HG03457 (cell line): Measurements from ENCODE around the gene RAC2.

Experiments used
- ATAC-seq: cut with Tn5 transposase; IDR thresholded peaks from one replicate; pipeline ENCODE4 v1.9.1; 2021; ENCODE audit warnings: moderate number of reproducible peaks; ENCODE audit not compliant: unreplicated experiment

The RAC2 gene

DNA sequence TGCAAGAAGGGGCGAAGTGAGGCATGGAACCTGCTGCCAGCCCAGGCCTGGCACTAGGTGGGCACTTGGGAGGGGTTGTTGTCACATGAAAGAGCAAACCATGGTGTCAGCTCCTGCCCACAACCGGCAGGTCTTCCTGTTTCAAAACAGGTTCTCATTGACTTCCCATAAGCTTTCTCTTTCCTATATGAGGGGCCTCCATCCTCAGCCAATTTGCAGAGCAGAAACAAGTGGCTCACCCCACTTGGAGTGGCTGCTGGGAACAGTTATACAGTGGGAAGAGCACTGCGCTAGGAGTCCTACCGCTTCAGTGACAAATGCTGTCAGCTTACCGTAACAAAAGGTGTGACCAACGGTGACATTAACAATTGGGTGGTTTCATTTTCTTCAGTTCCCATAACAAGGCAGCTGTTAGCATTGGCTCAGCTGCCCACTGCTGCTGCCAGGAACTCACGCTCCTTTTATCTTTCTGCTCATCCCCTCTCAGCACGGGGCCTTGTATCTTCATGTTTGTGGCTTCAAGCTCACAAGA, 21.6 kb downstream of the RAC2 start:
- no peak for ATAC-seq

DNA sequence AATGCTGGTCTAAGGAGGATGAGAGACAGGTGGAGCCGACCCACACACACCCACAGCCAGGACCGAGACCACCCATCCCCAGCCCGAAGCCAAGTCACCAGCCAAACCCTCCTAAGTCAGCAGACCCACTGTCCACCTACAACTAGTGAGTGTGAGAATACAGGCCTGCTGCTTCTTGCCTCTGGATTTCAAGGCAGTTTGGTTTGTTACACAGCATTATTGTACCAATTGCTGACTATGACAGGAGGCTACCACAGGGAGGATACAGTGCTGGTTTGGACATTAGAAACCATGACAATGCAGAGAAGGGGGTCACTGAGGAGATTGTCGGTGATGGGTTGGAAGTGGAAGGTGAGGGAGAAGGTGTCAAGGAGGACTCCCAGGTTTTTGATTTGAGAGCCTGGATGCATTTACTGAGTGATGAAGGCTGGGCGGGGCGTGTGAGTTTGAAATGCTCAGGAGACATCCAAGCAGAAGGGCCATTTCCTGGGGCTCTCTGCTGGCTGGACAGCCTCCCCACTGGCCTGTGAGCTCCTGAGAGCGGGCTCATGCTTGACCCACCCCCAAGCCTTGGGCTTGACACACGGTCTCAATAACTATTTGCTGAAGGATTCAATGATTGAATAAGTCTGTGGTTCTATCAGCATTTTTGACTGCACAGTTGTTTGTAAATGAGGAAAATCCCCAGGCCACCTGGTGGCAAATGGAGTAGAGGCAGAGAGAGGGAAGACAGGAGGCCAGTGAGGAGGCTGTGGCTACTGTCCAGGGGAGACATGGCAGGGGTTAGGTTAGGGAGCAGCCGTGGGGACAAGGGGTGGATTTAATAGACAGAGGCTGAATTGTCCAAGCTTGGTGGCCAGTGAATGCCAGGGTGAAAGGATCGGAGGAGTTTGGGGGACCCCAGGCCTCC, 22.4 kb downstream of the RAC2 start:
- ATAC-seq, result no peak

- ATAC-seq, result no peak
Observed at GRCh38 chr22:37220543-37220981, 23.5 kb downstream of the RAC2 start.

- ATAC-seq, result peak; percentile 5
Observed at GRCh38 chr22:37219533-37219932, 24.5 kb downstream of the RAC2 start.

GRCh38 chr22:37218771-37219411, 25.2 kb downstream of the RAC2 start:
- ATAC-seq, result peak; percentile 47

GRCh38 chr22:37218399-37218770, 25.7 kb downstream of the RAC2 start:
- no peak for ATAC-seq

DNA sequence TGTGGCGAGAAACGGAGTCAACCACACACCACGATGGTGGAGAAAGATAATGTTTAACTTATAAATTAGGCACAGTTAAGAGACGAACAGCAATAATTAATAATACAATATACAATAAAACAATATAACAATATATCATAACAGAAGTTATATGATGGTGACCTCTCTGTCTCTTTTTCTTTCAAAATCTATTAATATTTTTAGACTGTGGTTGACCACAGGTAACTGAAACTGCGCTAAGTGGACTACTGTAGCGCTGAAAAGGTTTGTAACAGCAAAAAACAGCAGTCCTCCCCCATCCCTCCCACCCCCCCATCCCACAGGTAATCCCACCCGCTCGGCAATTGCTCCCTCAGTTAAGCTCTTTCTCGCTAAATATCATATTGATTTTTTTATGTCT, 28.2 kb downstream of the RAC2 start:
- ATAC-seq, result no peak

- ATAC-seq, result no peak
Observed at GRCh38 chr22:37214731-37215030, 29.4 kb downstream of the RAC2 start.

- no peak for ATAC-seq
Observed at GRCh38 chr22:37213941-37214730, 29.9 kb downstream of the RAC2 start.

- no peak for ATAC-seq
Observed at GRCh38 chr22:37213218-37213855, 30.7 kb downstream of the RAC2 start.

DNA sequence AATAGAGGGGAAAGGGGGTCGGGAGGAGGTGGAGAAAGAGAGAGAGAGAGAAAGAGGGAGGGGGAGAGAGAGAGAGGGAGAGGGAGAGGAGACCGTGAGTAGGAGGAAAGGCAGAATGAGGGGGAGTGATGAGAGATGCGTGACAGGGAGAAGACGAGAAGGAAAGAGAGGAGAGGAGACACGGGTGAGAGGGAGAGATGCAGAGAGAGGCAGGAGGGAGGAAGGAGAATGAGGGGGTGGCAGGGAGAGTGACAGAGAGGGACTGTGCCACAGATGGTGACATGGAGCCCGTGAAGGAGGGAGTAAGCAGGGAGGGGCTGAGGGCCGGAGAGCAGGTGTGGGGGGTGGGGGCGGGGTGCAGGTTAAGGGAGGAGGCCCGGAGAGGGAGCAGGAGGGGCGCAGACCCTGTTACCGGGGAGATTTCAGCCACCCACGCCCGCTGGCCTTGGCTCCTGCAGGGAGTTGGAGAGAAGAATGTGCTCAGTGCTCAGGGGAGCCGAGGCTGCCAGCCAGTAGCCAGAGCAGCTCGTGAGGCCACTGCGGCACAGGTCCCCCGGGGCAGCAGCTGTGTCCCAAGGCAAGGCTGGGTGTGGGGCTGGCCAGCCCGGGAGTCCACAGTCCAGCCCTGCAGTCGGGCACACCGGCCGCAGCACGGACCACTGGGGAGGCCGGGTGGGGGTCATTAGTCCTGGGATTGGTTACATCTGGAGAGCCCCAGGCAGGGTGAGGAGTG, 31.7 kb downstream of the RAC2 start, which contains the start of gene SSTR3:
SSTR3 (minus strand) TSS at position 304 of the 733 bp plus-strand sequence. CDS start 4,674 bp downstream, outside the sequence.
- ATAC-seq, result no peak

DNA sequence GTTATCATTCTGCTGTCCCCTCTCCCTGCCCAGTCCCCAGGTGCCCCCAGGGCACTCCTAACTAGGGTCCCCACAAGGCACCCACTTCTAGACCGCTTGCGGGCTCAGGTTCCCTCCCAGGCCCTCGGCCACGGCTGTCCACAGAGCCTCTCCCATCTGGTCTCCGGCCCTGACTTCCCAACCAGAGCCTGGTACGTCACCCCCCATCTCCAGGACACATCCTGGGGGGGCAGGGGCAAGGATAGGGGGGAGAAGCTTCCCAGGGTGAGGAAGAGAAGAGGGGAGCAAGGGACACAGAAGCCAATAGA, 32.2 kb downstream of the RAC2 start:
- no peak for ATAC-seq

DNA sequence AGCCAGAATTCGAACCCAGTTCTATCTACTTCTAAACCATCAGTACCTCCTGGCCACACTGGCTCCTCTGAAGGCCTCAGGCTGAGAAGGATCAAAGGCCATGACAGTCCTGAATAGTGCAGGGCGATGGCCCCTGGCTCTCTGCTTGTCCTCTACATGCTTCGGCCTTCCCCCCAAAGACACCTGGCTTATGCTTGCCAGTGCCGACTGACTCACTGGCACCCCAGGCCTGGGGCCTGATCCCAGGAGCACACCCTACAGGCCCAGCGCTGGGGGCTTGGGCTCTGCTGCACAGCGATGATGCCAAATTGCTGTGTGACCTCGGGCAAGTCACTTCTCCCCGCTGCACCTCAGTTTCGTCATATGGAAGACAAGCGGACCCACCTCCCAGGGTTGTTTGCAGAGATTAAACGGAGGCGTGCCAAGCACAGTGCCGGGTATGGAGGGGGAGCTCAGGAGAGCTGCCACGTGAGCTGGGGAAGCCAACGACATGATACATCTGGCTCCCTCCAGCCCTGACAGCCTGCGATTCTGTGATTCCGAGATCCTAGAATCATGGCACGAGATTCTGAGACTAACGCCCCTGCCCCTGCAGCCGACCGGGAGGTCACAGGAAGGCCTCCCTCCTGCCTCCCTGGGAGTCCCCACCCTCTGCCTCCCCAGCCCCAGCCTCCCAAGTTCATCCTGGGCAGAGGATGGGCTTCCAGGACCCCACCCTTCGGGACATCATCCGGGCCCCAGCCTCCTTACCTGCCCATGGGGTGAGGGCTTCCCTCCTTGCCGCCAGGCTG, 32.8 kb downstream of the RAC2 start:
- no peak for ATAC-seq

GRCh38 chr22:37210041-37210803, 33.8 kb downstream of the RAC2 start:
- ATAC-seq, result no peak

DNA sequence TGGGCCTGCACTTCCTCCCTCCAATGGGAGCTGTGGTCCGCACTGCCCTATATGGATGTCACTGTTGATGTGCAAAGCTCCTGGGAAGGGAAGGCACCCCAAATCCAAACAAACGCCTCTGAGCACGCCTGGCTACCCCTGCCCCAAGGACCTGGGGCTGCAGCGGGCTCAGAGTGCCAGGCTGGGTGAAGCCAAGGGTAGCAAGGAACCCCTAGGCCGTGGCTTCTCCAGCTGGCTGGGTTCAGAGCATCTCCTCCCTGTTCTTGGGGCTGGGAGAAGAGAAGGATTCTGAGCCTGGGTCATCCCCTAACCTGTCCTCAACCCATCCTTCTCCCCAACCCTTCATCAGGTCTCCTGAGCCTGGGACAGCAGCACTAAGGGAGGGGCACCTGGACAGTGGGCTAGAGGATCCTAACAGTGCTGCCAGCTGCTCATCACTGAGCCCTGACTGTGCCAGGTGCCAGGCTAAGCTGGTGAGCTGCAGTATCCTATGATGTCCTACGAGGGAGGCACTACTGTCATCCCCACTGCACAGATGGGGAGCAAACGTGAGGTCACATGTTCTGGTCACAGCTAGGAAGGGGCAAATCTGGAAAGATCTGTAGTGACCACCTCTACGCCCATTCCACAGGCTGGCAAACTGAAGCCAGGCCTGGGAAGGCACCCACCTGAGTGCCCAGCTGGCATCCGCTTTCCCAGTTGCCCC, 34.8 kb downstream of the RAC2 start:
- no peak for ATAC-seq

DNA sequence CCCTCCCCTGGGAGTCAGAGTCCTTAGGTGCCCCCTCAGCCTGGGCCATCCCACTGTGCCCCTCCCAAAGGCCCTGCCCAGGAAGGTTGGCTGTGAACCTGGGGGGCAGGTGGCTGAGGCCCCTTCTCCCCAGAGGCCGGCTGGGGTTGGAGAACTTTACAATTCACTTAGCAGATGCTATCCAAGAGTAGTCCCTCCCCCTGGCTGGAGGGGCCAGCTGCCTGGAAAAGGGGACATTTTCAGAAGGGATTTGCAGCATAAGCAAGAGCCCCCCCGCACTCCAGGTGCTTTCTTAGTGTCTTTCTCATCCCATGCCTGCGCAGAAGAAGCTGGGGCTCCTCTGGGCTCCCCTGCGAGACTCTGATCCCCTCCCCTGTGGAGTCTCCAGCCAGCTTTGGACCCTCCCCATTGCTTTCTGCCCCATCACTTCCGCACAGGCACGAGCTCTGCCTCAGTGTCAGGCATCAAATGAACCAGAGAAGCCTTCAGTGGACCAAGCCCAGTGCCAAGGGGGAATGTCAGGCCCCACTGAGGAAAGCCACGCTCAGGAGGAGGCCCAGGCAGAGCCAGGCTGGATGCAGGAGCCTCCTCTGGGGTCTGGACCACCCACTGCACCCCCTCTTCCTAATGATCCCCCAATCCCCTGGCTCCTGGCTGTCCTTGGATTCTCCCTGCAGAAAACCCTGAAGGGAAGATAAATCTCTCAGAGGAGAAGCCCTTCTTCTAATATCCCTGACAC, 35.5 kb downstream of the RAC2 start:
- no peak for ATAC-seq

GRCh38 chr22:37207981-37208380, 36.1 kb downstream of the RAC2 start:
- ATAC-seq, result no peak
